Activated T-cell treated with anti-CD3 and anti-CD28 coated beads, Interleukin-2, amount 50 U/mL, for 4 hours (primary cell): ENCODE results near the gene DPEP3. TPM values are rescaled to one million over a fixed set of nuclear protein-coding genes. Genes with fewer than 3 reads are reported as not detected.
"Not testable (repeated sequence)": the region's sequence is repeated elsewhere in the genome, so short reads cannot be mapped to it uniquely, and the experiment has no call there.

Experiments used
- ATAC-seq, 2 donors: fragments of 200-7000 bp; cut with Tn5 transposase; one replicate each; pipeline ENCODE4 v1.10.0; 2021
- DNase-seq: peaks from one replicate; pipeline ENCODE4 v3.0.0-alpha.2; 2020
- H3K27me3 Mint-ChIP-seq: one replicate; pipeline ENCODE4 v1.8.0; 2021; ENCODE audit warnings: low read depth, mixed read lengths
- H3K36me3 Mint-ChIP-seq: one replicate; pipeline ENCODE4 v1.8.0; 2022; ENCODE audit warnings: mixed read lengths; ENCODE audit not compliant: insufficient read depth
- H3K4me1 Mint-ChIP-seq: one replicate; pipeline ENCODE4 v1.8.0; 2021; ENCODE audit warnings: low read depth, mixed read lengths
- H3K4me3 Mint-ChIP-seq: one replicate; pipeline ENCODE4 v1.8.0; 2021; ENCODE audit warnings: mild to moderate bottlenecking, moderate library complexity, mixed read lengths
- H3K9me3 Mint-ChIP-seq: one replicate; pipeline ENCODE4 v1.8.0; 2021; ENCODE audit warnings: mixed read lengths
- total RNA-seq, 3 donors: library from RNA; stranded (reverse); gene quantifications; one replicate each; pipeline ENCODE4 v1.2.1, GENCODE V29; 2021

The DPEP3 gene
- total RNA-seq, 3 donors from 2014 or later: 0.11 to 0.33 TPM; not detected in 1

GRCh38 chr16:67982011-67982696, 1.9 kb upstream of the DPEP3 start:
- Mint-ChIP-seq H3K27me3 (no peaks in the 10 kb centered on the region), H3K9me3 (no peaks in the 10 kb centered on the region), H3K4me1 (peaks cover 23% of the 10 kb centered on the region), H3K36me3 (no peaks in the 10 kb centered on the region), H3K4me3 (no peak overlapping the region)
- ATAC-seq: no peak
- no peak for DNase-seq

- Mint-ChIP-seq H3K4me1 (peaks cover 1% of the 10 kb centered on the region), H3K9me3 (no peaks in the 10 kb centered on the region), H3K4me3 (no peak overlapping the region), H3K36me3 (no peaks in the 10 kb centered on the region), H3K27me3 (no peaks in the 10 kb centered on the region)
- no peak for DNase-seq
- no peak for ATAC-seq
Measured at GRCh38 chr16:67977469-67978227, 2.7 kb downstream of the DPEP3 start.

- Mint-ChIP-seq H3K4me1 (no peaks in the 10 kb centered on the region), H3K36me3 (no peaks in the 10 kb centered on the region), H3K4me3 (no peak overlapping the region), H3K9me3 (no peaks in the 10 kb centered on the region), H3K27me3 (no peaks in the 10 kb centered on the region)
- DNase-seq: no peak
- ATAC-seq: no peak
Measured at GRCh38 chr16:67977005-67977404, 3.3 kb downstream of the DPEP3 start.

- Mint-ChIP-seq H3K27me3 (no peaks in the 10 kb centered on the region), H3K4me1 (no peaks in the 10 kb centered on the region), H3K9me3 (no peaks in the 10 kb centered on the region), H3K36me3 (no peaks in the 10 kb centered on the region), H3K4me3 (no peak overlapping the region)
- DNase-seq (no peak), ATAC-seq (no peak)
Measured at GRCh38 chr16:67976205-67976604, 4.1 kb downstream of the DPEP3 start.

- no peaks in the 10 kb centered on the region for H3K27me3 Mint-ChIP-seq
- ATAC-seq: no peak
Measured at GRCh38 chr16:67975321-67976105, 4.8 kb downstream of the DPEP3 start.

GRCh38 chr16:67972285-67972684, 8.0 kb downstream of the DPEP3 start:
- H3K4me3 Mint-ChIP-seq, H3K36me3 Mint-ChIP-seq, H3K9me3 Mint-ChIP-seq, DNase-seq, H3K27me3 Mint-ChIP-seq, ATAC-seq: not testable (repeated sequence)
- H3K4me1 Mint-ChIP-seq: peaks cover 10% of the 10 kb centered on the region

More at GRCh38 chr16:67975321-67976105, 4.8 kb downstream of the DPEP3 start:
- no peak overlapping the region for H3K4me3 Mint-ChIP-seq
- no peak for DNase-seq
- no peaks in the 10 kb centered on the region for H3K36me3 Mint-ChIP-seq
- H3K9me3 Mint-ChIP-seq: no peaks in the 10 kb centered on the region
- no peaks in the 10 kb centered on the region for H3K4me1 Mint-ChIP-seq

GRCh38 chr16:67971111-67971510, 9.2 kb downstream of the DPEP3 start:
- Mint-ChIP-seq H3K27me3 (no peaks in the 10 kb centered on the region), H3K4me3 (no peak overlapping the region), H3K4me1 (peaks cover 20% of the 10 kb centered on the region), H3K9me3 (no peaks in the 10 kb centered on the region), H3K36me3 (no peaks in the 10 kb centered on the region)
- DNase-seq: no peak
- ATAC-seq: no peak

GRCh38 chr16:67969254-67970039, 10.9 kb downstream of the DPEP3 start:
- H3K36me3 Mint-ChIP-seq: no peaks in the 10 kb centered on the region
- ATAC-seq (peak in 1 of 2 donors; percentile 31), DNase-seq (no peak)
- H3K9me3 Mint-ChIP-seq: no peaks in the 10 kb centered on the region
- H3K27me3 Mint-ChIP-seq: no peaks in the 10 kb centered on the region
- peaks cover 20% of the 10 kb centered on the region for H3K4me1 Mint-ChIP-seq
- H3K4me3 Mint-ChIP-seq: peak overlapping the region; percentile 97

- H3K4me3 Mint-ChIP-seq: peak within 1 kb of the TSS; percentile 97
- DNase-seq (peak; percentile 75), ATAC-seq (peak; percentile 88 to 89)
- H3K27me3 Mint-ChIP-seq: no peaks in the 10 kb centered on the region
- no peaks in the 10 kb centered on the region for H3K9me3 Mint-ChIP-seq
- no peaks in the 10 kb centered on the region for H3K36me3 Mint-ChIP-seq
- peaks cover 20% of the 10 kb centered on the region for H3K4me1 Mint-ChIP-seq
Measured at GRCh38 chr16:67968400-67969253, 11.7 kb downstream of the DPEP3 start, which contains the start of gene SLC12A4. SLC12A4 (minus strand) TSS chr16:67968637; CDS start chr16:67968553, 84 bp downstream.

GRCh38 chr16:67967958-67968399, 12.3 kb downstream of the DPEP3 start:
- Mint-ChIP-seq H3K9me3 (no peaks in the 10 kb centered on the region), H3K36me3 (peaks cover under 1% of the 10 kb centered on the region), H3K4me1 (peaks cover 20% of the 10 kb centered on the region), H3K4me3 (peak overlapping the region; percentile 97), H3K27me3 (no peaks in the 10 kb centered on the region)
- DNase-seq: no peak
- ATAC-seq: peak; percentile 29 to 42

- Mint-ChIP-seq H3K4me1 (peaks cover 20% of the 10 kb centered on the region), H3K9me3 (no peaks in the 10 kb centered on the region)
Measured at GRCh38 chr16:67967183-67967957, 12.9 kb downstream of the DPEP3 start.

GRCh38 chr16:67966549-67967182, 13.6 kb downstream of the DPEP3 start:
- no peaks in the 10 kb centered on the region for H3K27me3 Mint-ChIP-seq
- peak overlapping the region; percentile 97 for H3K4me3 Mint-ChIP-seq
- peaks cover 3% of the 10 kb centered on the region for H3K36me3 Mint-ChIP-seq
- DNase-seq (no peak), ATAC-seq (no peak)
- peaks cover 20% of the 10 kb centered on the region for H3K4me1 Mint-ChIP-seq
- H3K9me3 Mint-ChIP-seq: no peaks in the 10 kb centered on the region

More at GRCh38 chr16:67967183-67967957, 12.9 kb downstream of the DPEP3 start:
- Mint-ChIP-seq H3K36me3 (peaks cover 3% of the 10 kb centered on the region), H3K27me3 (no peaks in the 10 kb centered on the region), H3K4me3 (peak overlapping the region; percentile 97)
- ATAC-seq (peak; percentile 7 to 15), DNase-seq (no peak)
